Mesenchymal stem cell (in vitro differentiated cells and primary cell): Measurements from ENCODE around the gene MPRIP.
A peak's percentile ranks its signal among the peaks of the same experiment; 100 is the strongest.

Source experiments
- DNase-seq: peaks from one replicate; pipeline ENCODE4 v3.0.0-alpha.2; 2013
- H2AFZ ChIP-seq: one replicate; pipeline ENCODE4 v1.6.1; 2013; ENCODE audit warnings: low read depth, mild to moderate bottlenecking, control low read depth, inconsistent platforms, low read length, moderate library complexity
- H2AK5ac ChIP-seq: 2 replicates; pipeline ENCODE4 v1.6.1; 2013; ENCODE audit warnings: low read length, moderate library complexity, mild to moderate bottlenecking, inconsistent platforms; ENCODE audit not compliant: severe bottlenecking
- H2BK120ac ChIP-seq: one replicate; pipeline ENCODE4 v1.6.1; 2013; ENCODE audit warnings: low read depth, mild to moderate bottlenecking, inconsistent platforms, low read length, moderate library complexity
- H2BK12ac ChIP-seq, 2 experiments: one replicate each; pipeline ENCODE4 v1.6.1; 2013; ENCODE audit warnings: inconsistent platforms in 2 of 2, low read length in 2 of 2, mild to moderate bottlenecking in 2 of 2, moderate library complexity in 2 of 2, control low read depth in 1 of 2
- H2BK15ac ChIP-seq: one replicate; pipeline ENCODE4 v1.6.1; 2013; ENCODE audit warnings: mild to moderate bottlenecking, low read depth, inconsistent platforms; ENCODE audit not compliant: poor library complexity, severe bottlenecking
- H2BK5ac ChIP-seq: 2 replicates; pipeline ENCODE4 v1.6.1; 2013; ENCODE audit warnings: low read depth, mild to moderate bottlenecking, low read length, control low read depth, inconsistent platforms; ENCODE audit not compliant: poor library complexity, severe bottlenecking
- H3K14ac ChIP-seq, 2 experiments: one replicate each; pipeline ENCODE4 v1.6.1; 2013; ENCODE audit warnings: inconsistent platforms in 2 of 2, low read length in 2 of 2, control low read depth in 1 of 2, mild to moderate bottlenecking in 1 of 2, moderate library complexity in 1 of 2
- H3K18ac ChIP-seq, 2 experiments: one replicate each; pipeline ENCODE4 v1.6.1; 2013; ENCODE audit warnings: inconsistent platforms in 2 of 2, low read length in 2 of 2, control low read depth in 1 of 2, low read depth in 1 of 2, mild to moderate bottlenecking in 1 of 2
- H3K23ac ChIP-seq, 2 experiments: one replicate each; pipeline ENCODE4 v1.6.1; 2013; ENCODE audit warnings: inconsistent platforms in 2 of 2, low read length in 2 of 2, mild to moderate bottlenecking in 2 of 2, moderate library complexity in 2 of 2, control low read depth in 1 of 2
- H3K27ac ChIP-seq: 2 replicates; pipeline ENCODE4 v1.5.1; 2013; ENCODE audit warnings: mild to moderate bottlenecking, moderate library complexity, low read length, control low read depth, inconsistent platforms; ENCODE audit not compliant: poor library complexity, severe bottlenecking
- H3K27me3 ChIP-seq, 2 experiments: 2 replicates each; pipeline versions ENCODE4 v1.6.1 to v1.7.0; 2013; ENCODE audit warnings: low read length in 2 of 2, mild to moderate bottlenecking in 2 of 2, moderate library complexity in 2 of 2, control low read depth in 1 of 2, inconsistent platforms in 1 of 2; ENCODE audit not compliant: control insufficient read depth in 1 of 2, insufficient read depth in 1 of 2
- H3K36me3 ChIP-seq, 2 experiments: 2 replicates each; pipeline versions ENCODE4 v1.6.1 to v1.7.0; 2013; ENCODE audit warnings: low read length in 2 of 2, control low read depth in 1 of 2, inconsistent platforms in 1 of 2, low read depth in 1 of 2, mild to moderate bottlenecking in 1 of 2; ENCODE audit not compliant: insufficient read depth in 2 of 2, control insufficient read depth in 1 of 2
- H3K4ac ChIP-seq, 2 experiments: one replicate each; pipeline ENCODE4 v1.6.1; 2013; ENCODE audit warnings: inconsistent platforms in 2 of 2, low read length in 2 of 2, mild to moderate bottlenecking in 2 of 2, moderate library complexity in 2 of 2, control low read depth in 1 of 2, low read depth in 1 of 2
- H3K4me1 ChIP-seq: 2 replicates; pipeline ENCODE4 v1.6.1; 2013; ENCODE audit warnings: low read depth, low read length, control low read depth; ENCODE audit not compliant: control insufficient read depth, insufficient read depth
- H3K4me2 ChIP-seq: 2 replicates; pipeline ENCODE4 v1.6.1; 2013; ENCODE audit warnings: low read length, mild to moderate bottlenecking, inconsistent platforms; ENCODE audit not compliant: poor library complexity, severe bottlenecking
- H3K4me3 ChIP-seq, 2 experiments: 2 replicates each; pipeline versions ENCODE4 v1.5.1 to v1.7.0; 2013; ENCODE audit warnings: low read length in 2 of 2, mild to moderate bottlenecking in 2 of 2, control low read depth in 1 of 2, low read depth in 1 of 2; ENCODE audit not compliant: insufficient read depth in 1 of 2
- H3K79me1 ChIP-seq: replicated peaks from 2 replicates; pipeline ENCODE4 v1.6.1; 2013; ENCODE audit warnings: mild to moderate bottlenecking, control low read depth, low read length, inconsistent platforms; ENCODE audit not compliant: poor library complexity, severe bottlenecking
- H3K9ac ChIP-seq: 2 replicates; pipeline ENCODE4 v1.7.0; 2013; ENCODE audit warnings: mild to moderate bottlenecking, low read length, moderate library complexity
- H3K9me3 ChIP-seq: 2 replicates; pipeline ENCODE4 v1.7.0; 2013; ENCODE audit warnings: mild to moderate bottlenecking, low read length; ENCODE audit not compliant: control insufficient read depth
- H4K8ac ChIP-seq: one replicate; pipeline ENCODE4 v1.6.1; 2013; ENCODE audit warnings: inconsistent platforms, mild to moderate bottlenecking, low read length, moderate library complexity
- H4K91ac ChIP-seq: one replicate; pipeline ENCODE4 v1.6.1; 2013; ENCODE audit warnings: mild to moderate bottlenecking, low read length, inconsistent platforms
- WGBS: methylation state at CpG from one replicate; pipeline ENCODE4 v1.1.7; 2013; ENCODE audit warnings: mixed read lengths; 5-methylcytosine and 5-hydroxymethylcytosine counted together

Gene MPRIP

GRCh38 chr17:17107281-17107680 is 65.0 kb downstream of the MPRIP start:
- Histone ChIP-seq H3K18ac (no peak overlapping the region), H3K27me3 (no peaks in the 10 kb centered on the region), H3K4ac (no peak overlapping the region), H4K91ac (no peak overlapping the region), H3K79me1 (peaks cover 61% of the 10 kb centered on the region), H2AK5ac (no peak overlapping the region), H3K9me3 (no peaks in the 10 kb centered on the region), H3K23ac (no peak overlapping the region), H3K36me3 (peaks cover 26 to 32% of the 10 kb centered on the region in 2 experiments), H2BK120ac (no peak overlapping the region), H3K4me3 (no peak overlapping the region), H3K4me2 (no peak overlapping the region), H3K4me1 (peaks cover 22% of the 10 kb centered on the region), H2BK5ac (no peak overlapping the region), H3K27ac (no peak overlapping the region), H2BK15ac (no peak overlapping the region), H3K14ac (no peak overlapping the region), H2AFZ (no peak overlapping the region), H2BK12ac (no peak overlapping the region), H3K9ac (no peak overlapping the region), H4K8ac (no peak overlapping the region)
- no peak for DNase-seq
- 95% methylated on average over 4 of the region's 4 CpGs for WGBS

- Histone ChIP-seq H3K79me1 (peaks cover 56% of the 10 kb centered on the region), H3K36me3 (peaks cover 23 to 25% of the 10 kb centered on the region in 2 experiments), H4K91ac (no peak overlapping the region), H3K4me1 (peaks cover 27% of the 10 kb centered on the region), H3K4ac (no peak overlapping the region), H3K23ac (no peak overlapping the region), H3K27ac (no peak overlapping the region), H3K27me3 (no peaks in the 10 kb centered on the region), H3K9ac (peak overlapping the region; percentile 29), H4K8ac (no peak overlapping the region), H3K18ac (peak overlapping the region in 1 of 2 experiments; percentile 3), H3K14ac (peak overlapping the region in 1 of 2 experiments; percentile 13), H3K4me2 (no peak overlapping the region), H2BK5ac (no peak overlapping the region), H2AFZ (no peak overlapping the region), H2BK120ac (no peak overlapping the region), H3K4me3 (no peak overlapping the region), H2BK15ac (no peak overlapping the region), H2AK5ac (no peak overlapping the region), H2BK12ac (no peak overlapping the region), H3K9me3 (no peaks in the 10 kb centered on the region)
- 91% methylated on average over 7 of the region's 7 CpGs for WGBS
- DNase-seq: no peak
Measured at GRCh38 chr17:17107891-17108431, 65.7 kb downstream of the MPRIP start.

GRCh38 chr17:17108451-17109049 is 66.3 kb downstream of the MPRIP start:
- Histone ChIP-seq H2AK5ac (no peak overlapping the region), H2BK5ac (no peak overlapping the region), H3K27ac (no peak overlapping the region), H4K8ac (no peak overlapping the region), H3K14ac (no peak overlapping the region), H2BK12ac (no peak overlapping the region), H3K9ac (peak overlapping the region; percentile 29), H3K27me3 (no peaks in the 10 kb centered on the region), H3K4me3 (no peak overlapping the region), H3K4ac (no peak overlapping the region), H3K23ac (no peak overlapping the region), H4K91ac (peak overlapping the region; percentile 6), H2AFZ (no peak overlapping the region), H2BK15ac (no peak overlapping the region), H3K18ac (peak overlapping the region in 1 of 2 experiments; percentile 23), H3K36me3 (peaks cover 17 to 23% of the 10 kb centered on the region in 2 experiments), H3K9me3 (no peaks in the 10 kb centered on the region), H3K4me1 (peaks cover 27% of the 10 kb centered on the region), H3K79me1 (peaks cover 55% of the 10 kb centered on the region), H2BK120ac (no peak overlapping the region), H3K4me2 (no peak overlapping the region)
- no peak for DNase-seq
- 94% methylated on average over 8 of the region's 8 CpGs for WGBS

- no peak for DNase-seq
- Histone ChIP-seq H2AFZ (no peak overlapping the region), H3K4ac (no peak overlapping the region), H3K9ac (no peak overlapping the region), H3K27me3 (no peaks in the 10 kb centered on the region), H3K18ac (no peak overlapping the region), H3K9me3 (no peaks in the 10 kb centered on the region), H2BK120ac (no peak overlapping the region), H3K4me2 (no peak overlapping the region), H2BK5ac (no peak overlapping the region), H3K36me3 (peaks cover 10 to 23% of the 10 kb centered on the region in 2 experiments), H3K79me1 (peaks cover 51% of the 10 kb centered on the region), H3K14ac (no peak overlapping the region), H2BK12ac (no peak overlapping the region), H2AK5ac (no peak overlapping the region), H3K4me3 (no peak overlapping the region), H3K27ac (no peak overlapping the region), H4K91ac (no peak overlapping the region), H2BK15ac (no peak overlapping the region), H3K23ac (no peak overlapping the region), H3K4me1 (peaks cover 27% of the 10 kb centered on the region), H4K8ac (no peak overlapping the region)
- 92% methylated on average over 4 of the region's 4 CpGs for WGBS
Measured at GRCh38 chr17:17109256-17109655, 67.0 kb downstream of the MPRIP start.
